ENCODE results near the gene ZCCHC18.

GRCh38 chrX:104098919-104099318 lies 13.4 kb upstream of the ZCCHC18 start:
- TF ChIP-seq CTCF (IDR thresholded peaks at IDR 0.05) (no peak), POLR2AphosphoS5 (IDR thresholded peaks at IDR 0.05; ENCODE audit: insufficient read depth in 1 of 2, low read depth in 1 of 2) (no peak)

Data from vagina (tissue), 2 donors.